Activated T-cell treated with anti-CD3 and anti-CD28 coated beads, Interleukin-2, amount 50 U/mL, for 24 hours (primary cell): ENCODE measurements around the gene PTX4.

Experiments used
- DNase-seq: peaks from one replicate; pipeline ENCODE4 v3.0.0-alpha.2; 2020
- H3K27ac Mint-ChIP-seq: 2 replicates; pipeline ENCODE4 v1.8.0; 2020; ENCODE audit warnings: mild to moderate bottlenecking, mixed read lengths
- H3K27me3 Mint-ChIP-seq: 2 replicates; pipeline ENCODE4 v1.8.0; 2020; ENCODE audit warnings: mixed read lengths
- H3K36me3 Mint-ChIP-seq: 2 replicates; pipeline ENCODE4 v1.8.0; 2020; ENCODE audit warnings: low read depth, mixed read lengths
- H3K4me1 Mint-ChIP-seq: 2 replicates; pipeline ENCODE4 v1.8.0; 2020; ENCODE audit warnings: low read depth, mixed read lengths
- H3K4me3 Mint-ChIP-seq: 2 replicates; pipeline ENCODE4 v1.8.0; 2020; ENCODE audit warnings: mild to moderate bottlenecking, moderate library complexity, mixed read lengths
- H3K9me3 Mint-ChIP-seq: 2 replicates; pipeline ENCODE4 v1.8.0; 2020; ENCODE audit warnings: mixed read lengths

Gene PTX4

DNA sequence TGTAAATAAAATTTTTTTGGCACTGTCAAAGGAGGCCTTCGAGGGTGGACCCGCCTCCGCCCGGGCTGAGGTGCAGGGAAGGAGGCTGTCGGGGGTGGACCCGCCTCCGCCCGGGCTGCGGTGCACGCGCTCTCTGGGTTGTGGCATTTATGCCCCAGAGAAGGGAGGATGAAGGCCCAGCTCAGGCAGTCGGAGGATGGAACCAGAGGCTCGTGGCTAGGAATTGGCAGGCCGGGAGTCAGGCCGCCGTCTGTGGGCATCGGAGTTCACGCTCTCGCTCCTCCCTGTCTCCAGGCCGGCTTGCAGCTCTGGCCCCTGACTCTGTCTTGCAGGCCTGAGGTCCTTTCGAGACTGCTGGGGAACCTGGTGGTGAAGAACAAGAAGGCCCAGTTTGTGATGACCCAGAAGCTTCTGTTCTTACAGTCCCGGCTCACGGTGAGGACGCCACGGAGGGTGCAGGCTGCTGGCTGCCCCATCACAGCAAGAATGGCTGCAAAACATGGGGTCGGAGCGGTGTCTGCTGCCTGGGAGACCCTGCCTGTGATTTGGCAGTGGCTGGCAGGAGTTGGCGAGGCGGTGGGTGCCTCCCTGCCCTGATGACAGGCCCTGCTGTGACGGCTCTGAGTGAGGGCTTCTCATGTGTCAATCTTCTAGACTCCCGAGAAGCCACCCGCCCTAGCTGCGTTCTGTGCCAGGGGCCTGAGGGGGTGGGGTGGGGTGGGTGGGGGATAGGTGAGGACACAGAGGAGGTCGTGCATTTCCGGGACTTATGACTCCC, 10.3 kb upstream of the PTX4 start:
- no peaks in the 10 kb centered on the region for H3K27me3 Mint-ChIP-seq
- H3K36me3 Mint-ChIP-seq, result peaks cover 76% of the 10 kb centered on the region
- no peak overlapping the region for H3K4me3 Mint-ChIP-seq
- no peak overlapping the region for H3K27ac Mint-ChIP-seq
- H3K9me3 Mint-ChIP-seq, result no peaks in the 10 kb centered on the region
- peaks cover 12% of the 10 kb centered on the region for H3K4me1 Mint-ChIP-seq
- DNase-seq, result no peak

GRCh38 chr16:1497014-1497598, 8.4 kb upstream of the PTX4 start:
- DNase-seq, result no peak
- Mint-ChIP-seq H3K9me3 (no peaks in the 10 kb centered on the region), H3K27me3 (no peaks in the 10 kb centered on the region), H3K36me3 (peaks cover 69% of the 10 kb centered on the region), H3K4me1 (peaks cover 23% of the 10 kb centered on the region), H3K27ac (no peak overlapping the region), H3K4me3 (no peak overlapping the region)

DNA sequence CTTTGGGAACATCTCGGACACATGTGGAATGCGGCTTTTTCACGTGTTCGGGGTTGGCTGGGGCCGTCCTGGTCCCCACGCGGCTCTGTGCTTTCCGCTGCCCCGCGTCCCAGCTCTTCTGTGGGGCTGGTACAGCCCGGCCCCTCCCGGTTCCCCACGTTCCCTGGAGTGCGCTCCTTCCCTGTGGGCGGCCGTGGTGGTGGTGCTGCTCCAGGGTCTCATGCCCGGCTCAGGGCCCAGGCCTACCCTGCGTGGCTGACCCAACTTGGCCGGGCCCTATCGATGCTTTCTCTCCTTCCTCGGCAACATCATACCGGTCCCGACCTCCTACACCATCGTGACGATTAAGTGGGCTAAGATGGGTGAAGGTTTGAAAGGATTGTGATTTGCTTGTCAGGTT, 7.7 kb upstream of the PTX4 start:
- Mint-ChIP-seq H3K4me1 (peaks cover 23% of the 10 kb centered on the region), H3K4me3 (no peak overlapping the region), H3K27me3 (no peaks in the 10 kb centered on the region), H3K9me3 (no peaks in the 10 kb centered on the region), H3K36me3 (peaks cover 64% of the 10 kb centered on the region), H3K27ac (no peak overlapping the region)
- DNase-seq, result no peak

DNA sequence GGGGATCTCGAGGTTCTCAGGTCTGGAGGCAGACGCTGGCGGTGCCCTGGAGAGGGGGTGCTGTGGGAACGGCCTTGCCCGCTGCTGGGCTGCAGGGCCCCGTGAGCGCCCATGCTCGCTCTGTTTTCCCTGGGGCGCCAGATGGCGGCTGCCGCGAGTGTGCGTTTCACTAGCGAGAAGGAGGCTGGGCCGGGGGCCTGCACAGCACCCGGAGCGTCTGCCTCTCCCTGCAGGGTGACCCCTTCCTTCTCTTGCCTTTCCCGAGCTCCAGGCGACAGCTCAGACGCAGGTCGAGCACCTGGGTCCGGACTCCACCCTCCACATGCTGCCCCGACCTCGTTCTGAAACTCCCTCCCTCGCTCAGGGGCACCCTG, 7.1 kb upstream of the PTX4 start:
- peak; percentile 16 for DNase-seq
- H3K27me3 Mint-ChIP-seq, result no peaks in the 10 kb centered on the region
- no peak overlapping the region for H3K4me3 Mint-ChIP-seq
- no peak overlapping the region for H3K27ac Mint-ChIP-seq
- peaks cover 23% of the 10 kb centered on the region for H3K4me1 Mint-ChIP-seq
- H3K9me3 Mint-ChIP-seq, result no peaks in the 10 kb centered on the region
- peaks cover 61% of the 10 kb centered on the region for H3K36me3 Mint-ChIP-seq

DNA sequence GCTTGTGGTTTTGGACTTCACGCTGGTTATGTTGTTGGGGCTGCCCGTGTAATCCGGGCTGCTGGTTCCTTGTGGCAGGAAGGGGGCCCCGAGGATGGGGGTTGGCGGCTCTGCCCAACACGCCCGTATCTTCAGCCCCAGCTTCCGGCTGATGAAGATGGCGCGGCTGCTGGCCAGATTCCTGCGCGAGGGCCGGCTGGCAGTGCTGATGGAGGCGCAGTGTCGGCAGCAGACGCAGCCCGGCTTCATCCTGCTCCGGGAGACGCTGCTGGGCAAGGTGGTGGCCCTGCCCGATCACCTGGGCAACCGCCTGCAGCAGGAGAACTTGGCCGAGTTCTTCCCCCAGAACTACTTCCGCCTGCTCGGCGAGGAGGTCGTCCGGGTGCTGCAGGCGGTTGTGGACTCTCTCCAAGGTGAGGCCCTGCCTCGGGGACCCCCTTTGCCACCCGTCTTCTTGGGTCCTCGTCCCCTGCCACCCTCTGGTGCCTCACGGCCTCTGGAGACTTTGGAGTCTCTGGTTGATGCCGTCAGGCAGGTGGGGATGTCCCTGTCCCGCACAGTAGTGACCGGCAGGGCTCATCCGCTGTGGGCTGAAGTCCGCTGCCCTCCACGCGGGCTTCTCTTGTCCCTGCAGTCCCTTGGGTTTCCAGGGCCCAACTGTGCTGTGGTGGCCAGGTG, 6.6 kb upstream of the PTX4 start:
- H3K36me3 Mint-ChIP-seq, result peaks cover 60% of the 10 kb centered on the region
- peaks cover 23% of the 10 kb centered on the region for H3K4me1 Mint-ChIP-seq
- no peak overlapping the region for H3K27ac Mint-ChIP-seq
- no peak for DNase-seq
- H3K4me3 Mint-ChIP-seq, result peak overlapping the region; percentile 91
- H3K9me3 Mint-ChIP-seq, result no peaks in the 10 kb centered on the region
- H3K27me3 Mint-ChIP-seq, result no peaks in the 10 kb centered on the region

DNA sequence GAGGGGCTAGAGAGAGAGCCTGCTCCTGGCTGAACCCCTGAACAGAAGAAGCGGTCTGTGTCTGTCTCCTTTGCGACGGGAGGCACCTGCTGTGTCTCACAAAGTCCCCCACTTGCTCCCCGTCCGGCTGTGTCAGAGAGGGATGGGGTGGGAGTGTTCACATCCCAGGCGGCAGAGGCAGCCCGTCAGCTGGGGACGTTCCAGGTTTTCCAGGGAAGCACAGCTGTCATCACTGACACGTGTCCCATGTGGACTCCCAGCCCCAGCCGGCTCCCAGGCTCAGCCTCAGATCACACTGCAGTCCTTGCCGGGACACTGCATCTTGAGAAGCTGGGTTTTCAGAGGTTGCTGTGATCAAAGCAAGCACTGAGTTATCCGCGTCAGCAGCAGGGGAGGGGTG, 6.0 kb upstream of the PTX4 start:
- no peak for DNase-seq
- Mint-ChIP-seq H3K9me3 (no peaks in the 10 kb centered on the region), H3K4me1 (peaks cover 23% of the 10 kb centered on the region), H3K27me3 (no peaks in the 10 kb centered on the region), H3K36me3 (peaks cover 59% of the 10 kb centered on the region), H3K4me3 (peak overlapping the region; percentile 91), H3K27ac (peak overlapping the region; percentile 99)

DNA sequence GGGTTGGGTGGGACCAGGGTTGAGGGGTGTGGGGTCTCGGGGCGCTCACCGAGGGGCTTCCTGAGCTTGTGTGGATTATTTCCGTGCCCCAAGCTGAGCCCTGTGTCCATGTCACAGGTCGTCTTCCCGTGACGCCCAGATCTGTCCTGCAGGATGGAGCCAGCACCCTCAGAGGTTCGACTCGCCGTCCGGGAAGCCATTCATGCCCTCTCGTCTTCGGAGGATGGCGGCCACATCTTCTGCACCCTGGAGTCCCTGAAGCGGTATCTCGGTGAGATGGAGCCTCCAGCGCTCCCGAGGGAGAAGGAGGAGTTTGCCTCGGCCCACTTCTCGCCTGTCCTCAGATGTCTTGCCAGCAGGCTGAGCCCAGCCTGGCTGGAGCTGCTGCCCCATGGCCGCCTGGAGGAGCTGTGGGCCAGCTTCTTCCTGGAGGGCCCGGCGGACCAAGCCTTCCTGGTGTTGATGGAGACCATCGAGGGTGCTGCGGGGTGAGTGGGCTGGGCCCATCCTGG, 5.4 kb upstream of the PTX4 start:
- H3K4me1 Mint-ChIP-seq, result peaks cover 23% of the 10 kb centered on the region
- DNase-seq, result no peak
- H3K4me3 Mint-ChIP-seq, result peak overlapping the region; percentile 91
- peak overlapping the region; percentile 99 for H3K27ac Mint-ChIP-seq
- peaks cover 55% of the 10 kb centered on the region for H3K36me3 Mint-ChIP-seq
- no peaks in the 10 kb centered on the region for H3K9me3 Mint-ChIP-seq
- no peaks in the 10 kb centered on the region for H3K27me3 Mint-ChIP-seq

DNA sequence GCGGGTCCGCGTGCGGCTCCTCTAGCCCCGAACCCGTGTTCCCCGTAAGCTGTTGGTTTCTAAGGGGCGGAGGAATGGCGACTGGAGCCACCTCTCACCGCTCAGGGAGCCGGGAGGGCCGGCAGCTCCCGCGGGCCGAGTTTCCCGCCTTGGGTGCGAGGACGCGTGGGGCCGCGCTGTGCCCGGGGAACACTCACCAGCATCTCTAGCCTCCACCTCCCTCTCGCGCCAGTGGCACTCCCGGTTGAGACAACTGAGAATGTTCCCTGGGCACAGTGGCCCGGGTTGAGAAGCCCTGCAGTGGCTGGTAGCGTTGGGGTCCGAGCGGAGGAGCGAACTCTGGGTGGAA, 5.0 kb upstream of the PTX4 start:
- peaks cover 51% of the 10 kb centered on the region for H3K36me3 Mint-ChIP-seq
- no peaks in the 10 kb centered on the region for H3K27me3 Mint-ChIP-seq
- no peak for DNase-seq
- H3K4me3 Mint-ChIP-seq, result peak overlapping the region; percentile 91
- no peaks in the 10 kb centered on the region for H3K9me3 Mint-ChIP-seq
- H3K4me1 Mint-ChIP-seq, result peaks cover 23% of the 10 kb centered on the region
- peak overlapping the region; percentile 99 for H3K27ac Mint-ChIP-seq

DNA sequence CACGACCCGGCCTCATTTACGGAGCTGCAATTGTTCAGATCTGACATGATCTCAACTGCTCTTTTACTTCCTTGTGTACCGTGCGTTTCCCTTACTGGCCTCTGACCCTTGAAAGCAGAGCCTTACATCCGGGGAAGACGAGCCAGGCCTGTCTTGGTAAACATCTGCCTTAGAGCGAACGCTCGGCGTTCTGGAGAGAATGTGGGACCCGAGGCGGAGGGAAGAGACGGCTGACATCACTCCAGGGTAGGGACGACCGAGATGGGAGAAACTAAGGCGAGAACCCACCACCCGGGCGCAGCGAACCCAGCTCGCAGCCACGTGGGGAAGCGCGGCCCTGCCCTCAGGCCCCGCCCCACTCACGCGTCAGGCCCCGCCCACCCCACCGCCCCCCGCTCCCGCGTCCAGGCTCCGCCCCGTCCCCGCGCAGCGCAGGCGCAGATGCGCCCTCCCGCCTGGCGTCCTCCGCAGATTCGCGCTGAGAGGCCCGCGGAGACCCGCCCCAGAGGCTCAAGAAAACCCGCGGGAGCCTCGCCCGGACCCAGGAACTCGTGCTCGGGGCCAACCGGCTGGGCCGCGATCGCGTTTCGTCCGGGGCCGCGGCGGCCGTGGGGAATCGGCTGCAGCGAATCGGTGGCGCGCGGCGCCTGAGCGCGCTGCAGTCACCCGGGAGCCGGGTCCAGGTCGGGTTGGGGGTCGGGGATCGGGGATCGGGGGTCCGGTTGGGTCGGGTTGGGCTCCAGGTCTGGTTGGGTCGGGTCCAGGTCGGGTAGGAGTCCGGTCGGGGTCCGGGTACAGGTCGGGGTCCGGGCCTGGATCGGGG, 4.4 kb upstream of the PTX4 start, which contains the start of gene TELO2:
Gene TELO2 (plus strand): TSS at position 438 of the 823 bp plus-strand sequence. CDS start 922 bp downstream, outside the sequence.
- peak within 1 kb of the TSS; percentile 99 for H3K27ac Mint-ChIP-seq
- H3K36me3 Mint-ChIP-seq, result peaks cover 46% of the 10 kb centered on the region
- peak within 1 kb of the TSS; percentile 91 for H3K4me3 Mint-ChIP-seq
- no peaks in the 10 kb centered on the region for H3K9me3 Mint-ChIP-seq
- peaks cover 23% of the 10 kb centered on the region for H3K4me1 Mint-ChIP-seq
- H3K27me3 Mint-ChIP-seq, result no peaks in the 10 kb centered on the region
- DNase-seq, result peak; percentile 94

DNA sequence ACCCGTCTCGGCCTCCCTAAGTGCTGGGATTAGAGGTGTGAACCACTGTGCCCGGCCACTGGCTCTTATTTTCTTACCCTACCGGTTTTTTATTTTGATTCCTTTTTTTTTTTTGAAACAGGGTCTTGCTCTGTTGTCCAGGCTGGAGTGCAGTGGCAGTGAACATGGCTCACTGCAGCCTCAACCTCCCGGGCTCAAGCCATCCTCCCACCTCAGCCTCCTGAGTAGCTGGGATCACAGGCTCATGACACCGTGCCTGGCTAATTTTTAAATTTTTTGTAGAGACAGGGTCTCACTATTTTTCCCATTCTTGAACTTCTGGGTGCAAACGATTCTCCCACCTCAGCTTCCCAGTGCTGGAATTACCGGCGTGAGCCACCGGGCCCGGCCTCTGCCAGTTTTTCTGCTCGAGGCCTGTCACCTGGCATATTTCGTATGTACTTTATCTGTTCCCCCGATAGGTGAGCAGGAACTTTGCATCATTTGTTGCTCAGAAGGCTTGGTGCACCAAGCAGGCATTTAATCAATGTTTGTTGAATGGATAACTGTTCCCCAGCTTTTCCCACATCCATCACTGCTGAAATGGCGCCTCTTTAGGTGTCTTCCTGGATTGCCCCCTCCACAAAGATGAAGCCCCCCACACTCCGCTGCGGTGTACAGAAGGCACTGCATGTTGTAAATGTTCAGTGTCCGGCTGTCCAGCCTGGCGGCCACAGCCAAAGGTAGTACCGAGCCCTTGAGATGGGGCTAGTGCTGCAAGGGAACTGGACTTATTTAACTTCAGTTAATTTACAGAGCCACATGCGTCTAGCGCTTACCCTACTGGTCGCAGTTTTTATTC, 3.6 kb upstream of the PTX4 start:
- Mint-ChIP-seq H3K9me3 (no peaks in the 10 kb centered on the region), H3K4me3 (peak overlapping the region; percentile 91), H3K4me1 (peaks cover 23% of the 10 kb centered on the region), H3K27me3 (no peaks in the 10 kb centered on the region), H3K27ac (peak overlapping the region; percentile 99), H3K36me3 (peaks cover 37% of the 10 kb centered on the region)
- no peak for DNase-seq

DNA sequence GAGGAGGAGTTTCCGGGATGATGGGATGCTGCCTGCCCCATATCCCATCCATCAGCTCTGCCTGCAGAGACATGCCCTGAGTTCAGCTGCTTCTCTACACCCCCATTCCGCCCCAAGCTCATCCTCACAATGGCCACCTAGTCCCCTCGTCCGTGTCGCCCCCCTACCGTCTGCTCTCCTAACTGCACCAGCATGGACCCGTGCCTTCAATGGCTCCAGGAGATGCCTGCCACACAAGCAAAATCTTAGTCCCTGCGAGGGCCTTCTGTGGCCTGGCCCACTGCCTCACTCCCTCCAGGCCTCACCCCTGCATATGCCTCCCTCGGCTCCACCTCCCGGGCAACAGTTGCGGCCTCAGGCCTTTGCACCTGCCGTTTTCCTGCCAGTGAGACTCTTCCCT, 2.6 kb upstream of the PTX4 start:
- H3K4me1 Mint-ChIP-seq, result peaks cover 23% of the 10 kb centered on the region
- no peaks in the 10 kb centered on the region for H3K9me3 Mint-ChIP-seq
- DNase-seq, result no peak
- H3K27ac Mint-ChIP-seq, result no peak overlapping the region
- H3K27me3 Mint-ChIP-seq, result no peaks in the 10 kb centered on the region
- H3K4me3 Mint-ChIP-seq, result no peak overlapping the region
- peaks cover 28% of the 10 kb centered on the region for H3K36me3 Mint-ChIP-seq

DNA sequence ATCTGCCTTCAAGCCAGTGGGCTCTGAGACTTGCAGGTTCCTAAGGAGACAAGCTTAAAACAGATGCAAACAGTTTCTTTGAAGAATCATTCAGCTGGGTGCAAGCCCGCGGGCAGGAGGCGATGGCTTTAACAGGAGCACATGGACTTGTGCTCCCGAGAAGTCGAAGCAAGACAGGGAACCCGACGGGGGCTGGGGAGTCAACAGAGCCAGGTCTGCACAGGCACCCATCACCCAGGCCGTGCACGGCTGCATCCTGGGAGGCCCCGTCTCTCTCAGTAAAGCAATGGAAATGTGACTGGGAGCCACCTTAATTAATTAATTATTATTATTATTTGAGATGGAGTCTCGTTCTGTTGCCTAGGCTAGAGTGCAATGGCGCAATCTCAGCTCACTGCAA, 333 bp upstream of the PTX4 start:
- Mint-ChIP-seq H3K27me3 (no peaks in the 10 kb centered on the region), H3K27ac (no peak overlapping the region), H3K36me3 (peaks cover 5% of the 10 kb centered on the region), H3K4me3 (no peak overlapping the region), H3K9me3 (no peaks in the 10 kb centered on the region), H3K4me1 (peaks cover 11% of the 10 kb centered on the region)
- DNase-seq, result no peak

GRCh38 chr16:1488054-1488601, 616 bp downstream of the PTX4 start:
- peaks cover 9% of the 10 kb centered on the region for H3K4me1 Mint-ChIP-seq

More at GRCh38 chr16:1488054-1488601, 616 bp downstream of the PTX4 start:
- Mint-ChIP-seq H3K36me3 (peaks cover 2% of the 10 kb centered on the region), H3K4me3 (no peak overlapping the region), H3K9me3 (no peaks in the 10 kb centered on the region), H3K27ac (no peak overlapping the region), H3K27me3 (no peaks in the 10 kb centered on the region)
- no peak for DNase-seq
